ENCODE results near the gene ITPKB.

The ITPKB gene

DNA sequence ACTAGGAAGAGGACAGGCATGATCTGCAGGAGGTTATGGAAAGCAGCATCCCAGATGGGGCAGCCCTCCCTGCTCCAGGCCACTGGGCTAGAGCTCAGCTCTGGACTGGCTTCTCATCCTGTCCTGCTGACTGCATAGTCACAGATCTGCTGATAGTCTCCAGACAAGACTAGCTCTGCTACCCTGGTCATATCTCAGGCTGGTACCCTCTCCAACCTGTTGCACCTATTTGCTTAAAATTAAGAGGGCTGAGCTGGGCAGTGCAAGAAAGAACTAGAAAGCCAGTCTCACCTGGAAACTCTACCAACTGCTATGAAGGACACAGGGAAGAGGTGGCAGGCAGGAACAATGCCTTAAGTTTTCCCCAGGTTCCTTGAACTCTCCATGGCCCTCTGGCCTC is 40.4 kb downstream of the ITPKB start:
- Histone ChIP-seq H3K4me3 (replicated peaks; ENCODE audit: insufficient read depth, low read length) (no peak overlapping the region), H3K27me3 (ENCODE audit: insufficient read depth, poor library complexity, severe bottlenecking) (no peaks in the 10 kb centered on the region), H3K27ac (replicated peaks) (no peak overlapping the region)

GRCh38 chr1:226697929-226698544 is 41.0 kb downstream of the ITPKB start:
- Histone ChIP-seq H3K27me3 (ENCODE audit: insufficient read depth, poor library complexity, severe bottlenecking) (no peaks in the 10 kb centered on the region), H3K4me3 (replicated peaks; ENCODE audit: insufficient read depth, low read length) (no peak overlapping the region), H3K27ac (replicated peaks) (no peak overlapping the region)
- no peak for DNase-seq (ENCODE audit: low read depth in 1 of 2, low spot score in 1 of 2)
- TF ChIP-seq POLR2AphosphoS5 (IDR thresholded peaks at IDR 0.05; ENCODE audit: low read depth) (no peak), GABPA (IDR thresholded peaks at IDR 0.05; ENCODE audit: low read depth) (no peak), SPI1 (IDR thresholded peaks at IDR 0.05; ENCODE audit: borderline replicate concordance, low read depth) (no peak)
- TF ChIP-seq, protein P1, sequence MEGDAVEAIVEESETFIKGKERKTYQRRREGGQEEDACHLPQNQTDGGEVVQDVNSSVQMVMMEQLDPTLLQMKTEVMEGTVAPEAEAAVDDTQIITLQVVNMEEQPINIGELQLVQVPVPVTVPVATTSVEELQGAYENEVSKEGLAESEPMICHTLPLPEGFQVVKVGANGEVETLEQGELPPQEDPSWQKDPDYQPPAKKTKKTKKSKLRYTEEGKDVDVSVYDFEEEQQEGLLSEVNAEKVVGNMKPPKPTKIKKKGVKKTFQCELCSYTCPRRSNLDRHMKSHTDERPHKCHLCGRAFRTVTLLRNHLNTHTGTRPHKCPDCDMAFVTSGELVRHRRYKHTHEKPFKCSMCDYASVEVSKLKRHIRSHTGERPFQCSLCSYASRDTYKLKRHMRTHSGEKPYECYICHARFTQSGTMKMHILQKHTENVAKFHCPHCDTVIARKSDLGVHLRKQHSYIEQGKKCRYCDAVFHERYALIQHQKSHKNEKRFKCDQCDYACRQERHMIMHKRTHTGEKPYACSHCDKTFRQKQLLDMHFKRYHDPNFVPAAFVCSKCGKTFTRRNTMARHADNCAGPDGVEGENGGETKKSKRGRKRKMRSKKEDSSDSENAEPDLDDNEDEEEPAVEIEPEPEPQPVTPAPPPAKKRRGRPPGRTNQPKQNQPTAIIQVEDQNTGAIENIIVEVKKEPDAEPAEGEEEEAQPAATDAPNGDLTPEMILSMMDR (IDR thresholded peaks at IDR 0.05; ENCODE audit: insufficient read depth, low read length), result no peak
- TF ChIP-seq, protein P2, sequence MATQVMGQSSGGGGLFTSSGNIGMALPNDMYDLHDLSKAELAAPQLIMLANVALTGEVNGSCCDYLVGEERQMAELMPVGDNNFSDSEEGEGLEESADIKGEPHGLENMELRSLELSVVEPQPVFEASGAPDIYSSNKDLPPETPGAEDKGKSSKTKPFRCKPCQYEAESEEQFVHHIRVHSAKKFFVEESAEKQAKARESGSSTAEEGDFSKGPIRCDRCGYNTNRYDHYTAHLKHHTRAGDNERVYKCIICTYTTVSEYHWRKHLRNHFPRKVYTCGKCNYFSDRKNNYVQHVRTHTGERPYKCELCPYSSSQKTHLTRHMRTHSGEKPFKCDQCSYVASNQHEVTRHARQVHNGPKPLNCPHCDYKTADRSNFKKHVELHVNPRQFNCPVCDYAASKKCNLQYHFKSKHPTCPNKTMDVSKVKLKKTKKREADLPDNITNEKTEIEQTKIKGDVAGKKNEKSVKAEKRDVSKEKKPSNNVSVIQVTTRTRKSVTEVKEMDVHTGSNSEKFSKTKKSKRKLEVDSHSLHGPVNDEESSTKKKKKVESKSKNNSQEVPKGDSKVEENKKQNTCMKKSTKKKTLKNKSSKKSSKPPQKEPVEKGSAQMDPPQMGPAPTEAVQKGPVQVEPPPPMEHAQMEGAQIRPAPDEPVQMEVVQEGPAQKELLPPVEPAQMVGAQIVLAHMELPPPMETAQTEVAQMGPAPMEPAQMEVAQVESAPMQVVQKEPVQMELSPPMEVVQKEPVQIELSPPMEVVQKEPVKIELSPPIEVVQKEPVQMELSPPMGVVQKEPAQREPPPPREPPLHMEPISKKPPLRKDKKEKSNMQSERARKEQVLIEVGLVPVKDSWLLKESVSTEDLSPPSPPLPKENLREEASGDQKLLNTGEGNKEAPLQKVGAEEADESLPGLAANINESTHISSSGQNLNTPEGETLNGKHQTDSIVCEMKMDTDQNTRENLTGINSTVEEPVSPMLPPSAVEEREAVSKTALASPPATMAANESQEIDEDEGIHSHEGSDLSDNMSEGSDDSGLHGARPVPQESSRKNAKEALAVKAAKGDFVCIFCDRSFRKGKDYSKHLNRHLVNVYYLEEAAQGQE (IDR thresholded peaks at IDR 0.05; ENCODE audit: insufficient replicate concordance, low read depth), result no peak

More for the DNA sequence above, 40.4 kb downstream of the ITPKB start:
- no peak for DNase-seq (ENCODE audit: low read depth in 1 of 2, low spot score in 1 of 2)
- TF ChIP-seq, protein P2 (IDR thresholded peaks at IDR 0.05; ENCODE audit: insufficient replicate concordance, low read depth), result no peak
- TF ChIP-seq SPI1 (IDR thresholded peaks at IDR 0.05; ENCODE audit: borderline replicate concordance, low read depth) (no peak), POLR2AphosphoS5 (IDR thresholded peaks at IDR 0.05; ENCODE audit: low read depth) (no peak), GABPA (IDR thresholded peaks at IDR 0.05; ENCODE audit: low read depth) (no peak)
- TF ChIP-seq, protein P1 (IDR thresholded peaks at IDR 0.05; ENCODE audit: insufficient read depth, low read length), result no peak

GRCh38 chr1:226697151-226697928 is 41.7 kb downstream of the ITPKB start:
- Histone ChIP-seq H3K4me3 (replicated peaks; ENCODE audit: insufficient read depth, low read length) (no peak overlapping the region), H3K27ac (replicated peaks) (no peak overlapping the region), H3K27me3 (ENCODE audit: insufficient read depth, poor library complexity, severe bottlenecking) (no peaks in the 10 kb centered on the region)
- TF ChIP-seq SPI1 (IDR thresholded peaks at IDR 0.05; ENCODE audit: borderline replicate concordance, low read depth) (no peak), GABPA (IDR thresholded peaks at IDR 0.05; ENCODE audit: low read depth) (no peak), POLR2AphosphoS5 (IDR thresholded peaks at IDR 0.05; ENCODE audit: low read depth) (no peak)
- TF ChIP-seq, protein P1 (IDR thresholded peaks at IDR 0.05; ENCODE audit: insufficient read depth, low read length), result no peak
- TF ChIP-seq, protein P2 (IDR thresholded peaks at IDR 0.05; ENCODE audit: insufficient replicate concordance, low read depth), result no peak
- DNase-seq (ENCODE audit: low read depth in 1 of 2, low spot score in 1 of 2), result no peak
